NCI-H524 treated with DMSO at 0.1 percent for 48 hours (cell line): ENCODE measurements around the gene GPR107.

Experiments
- DNase-seq: peaks from one replicate; lab custom pipeline; 2025; lab: John Stamatoyannopoulos, UW

Gene GPR107

GRCh38 chr9:130054325-130054786, 650 bp downstream of the GPR107 start:
- no peak for DNase-seq

- no peak for DNase-seq
These were observed 1.1 kb downstream of the GPR107 start for GRCh38 chr9:130054820-130055219.

- DNase-seq = no peak
These were observed 4.4 kb downstream of the GPR107 start for GRCh38 chr9:130058154-130058553.

GRCh38 chr9:130058887-130059286, 5.2 kb downstream of the GPR107 start:
- DNase-seq = no peak

- DNase-seq = no peak
These were observed 6.6 kb downstream of the GPR107 start for GRCh38 chr9:130060296-130060695.

GRCh38 chr9:130062750-130063149, 9.0 kb downstream of the GPR107 start:
- no peak for DNase-seq

- no peak for DNase-seq
These were observed 10.9 kb downstream of the GPR107 start for GRCh38 chr9:130064621-130065020.

- DNase-seq = no peak
These were observed 15.3 kb downstream of the GPR107 start for GRCh38 chr9:130069048-130069447.

- DNase-seq = no peak
These were observed 19.0 kb downstream of the GPR107 start for GRCh38 chr9:130072515-130073235.

- DNase-seq = no peak
These were observed 19.7 kb downstream of the GPR107 start for GRCh38 chr9:130073373-130073772.

GRCh38 chr9:130078547-130078946, 24.8 kb downstream of the GPR107 start:
- no peak for DNase-seq

- no peak for DNase-seq
These were observed 30.6 kb downstream of the GPR107 start for GRCh38 chr9:130084337-130084736.

GRCh38 chr9:130088051-130088450, 34.3 kb downstream of the GPR107 start:
- no peak for DNase-seq

- DNase-seq = no peak
These were observed 35.4 kb downstream of the GPR107 start for GRCh38 chr9:130089141-130089540.

- DNase-seq = no peak
These were observed 37.2 kb downstream of the GPR107 start for GRCh38 chr9:130090915-130091314.

GRCh38 chr9:130092910-130093309, 39.2 kb downstream of the GPR107 start:
- DNase-seq = no peak

GRCh38 chr9:130095872-130096271, 42.2 kb downstream of the GPR107 start:
- no peak for DNase-seq

GRCh38 chr9:130100681-130101080, 47.0 kb downstream of the GPR107 start:
- DNase-seq = no peak

GRCh38 chr9:130101915-130102314, 48.2 kb downstream of the GPR107 start:
- DNase-seq = no peak

- DNase-seq = no peak
These were observed 50.9 kb downstream of the GPR107 start for GRCh38 chr9:130104491-130105193.

GRCh38 chr9:130106860-130107233, 53.1 kb downstream of the GPR107 start:
- DNase-seq = no peak

GRCh38 chr9:130107234-130107861, 53.6 kb downstream of the GPR107 start:
- no peak for DNase-seq

- DNase-seq = no peak
These were observed 54.2 kb downstream of the GPR107 start for GRCh38 chr9:130107955-130108354.
